ENCODE measurements around the gene VPS16. TPM values are rescaled to one million over a fixed set of nuclear protein-coding genes. Genes with fewer than 3 reads are reported as not detected.
"Not testable (repeated sequence)": the region's sequence is repeated elsewhere in the genome, so short reads cannot be mapped to it uniquely, and the experiment has no call there.

The VPS16 gene
- total RNA-seq, 4 donors from 2014 or later, result 29.2 to 42.2 (median 36.7) TPM

DNA sequence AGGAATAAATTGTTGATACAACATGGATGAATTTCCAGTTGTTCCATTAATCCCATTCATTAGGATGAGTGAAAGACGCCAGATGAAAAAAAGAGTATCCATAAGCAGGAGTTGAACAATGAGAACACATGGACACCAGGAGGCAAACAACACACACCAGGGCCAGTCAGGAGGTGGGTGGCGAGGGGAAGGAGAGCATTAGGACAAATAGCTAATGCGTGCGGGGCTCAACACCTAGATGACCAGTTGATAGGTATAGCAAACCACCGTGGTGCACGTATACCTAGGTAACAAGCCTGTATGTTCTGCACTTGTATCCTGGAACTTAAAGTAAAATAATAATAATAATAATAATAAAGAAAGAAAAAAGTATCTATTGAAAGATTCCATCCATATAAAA, 11.2 kb upstream of the VPS16 start:
- in situ Hi-C loops (cut with MboI; ENCODE audit: low pct_ligation_motif_present in 1 of 4, low pct_unique_long_range_greater_than_20kb in 1 of 4, low sequenced_read_pairs in 3 of 4), result no loop called here
- 40 to 80% methylated on average over 1 to 6 of the region's 6 CpGs for WGBS, 2 donors (ENCODE audit: low coverage in 1 of 2)
- Histone ChIP-seq H3K9me3 (no peaks in the 10 kb centered on the region), H3K4me1 (no peaks in the 10 kb centered on the region), H3K27me3 (peaks cover 52% of the 10 kb centered on the region), H3K4me3 (no peak overlapping the region), H3K36me3 (no peaks in the 10 kb centered on the region), H3K27ac (no peak overlapping the region)
- intact Hi-C loops (cut with DNase I; ENCODE audit: low total_unique reads), result no loop called here
- TF ChIP-seq EP300 (IDR thresholded peaks at IDR 0.05; ENCODE audit: low read depth) (no peak), POLR2AphosphoS5 (IDR thresholded peaks at IDR 0.05) (no peak), POLR2A (IDR thresholded peaks at IDR 0.05) (no peak)
- TF ChIP-seq, protein P1, sequence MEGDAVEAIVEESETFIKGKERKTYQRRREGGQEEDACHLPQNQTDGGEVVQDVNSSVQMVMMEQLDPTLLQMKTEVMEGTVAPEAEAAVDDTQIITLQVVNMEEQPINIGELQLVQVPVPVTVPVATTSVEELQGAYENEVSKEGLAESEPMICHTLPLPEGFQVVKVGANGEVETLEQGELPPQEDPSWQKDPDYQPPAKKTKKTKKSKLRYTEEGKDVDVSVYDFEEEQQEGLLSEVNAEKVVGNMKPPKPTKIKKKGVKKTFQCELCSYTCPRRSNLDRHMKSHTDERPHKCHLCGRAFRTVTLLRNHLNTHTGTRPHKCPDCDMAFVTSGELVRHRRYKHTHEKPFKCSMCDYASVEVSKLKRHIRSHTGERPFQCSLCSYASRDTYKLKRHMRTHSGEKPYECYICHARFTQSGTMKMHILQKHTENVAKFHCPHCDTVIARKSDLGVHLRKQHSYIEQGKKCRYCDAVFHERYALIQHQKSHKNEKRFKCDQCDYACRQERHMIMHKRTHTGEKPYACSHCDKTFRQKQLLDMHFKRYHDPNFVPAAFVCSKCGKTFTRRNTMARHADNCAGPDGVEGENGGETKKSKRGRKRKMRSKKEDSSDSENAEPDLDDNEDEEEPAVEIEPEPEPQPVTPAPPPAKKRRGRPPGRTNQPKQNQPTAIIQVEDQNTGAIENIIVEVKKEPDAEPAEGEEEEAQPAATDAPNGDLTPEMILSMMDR (IDR thresholded peaks at IDR 0.05), result no peak
- no peak for DNase-seq

DNA sequence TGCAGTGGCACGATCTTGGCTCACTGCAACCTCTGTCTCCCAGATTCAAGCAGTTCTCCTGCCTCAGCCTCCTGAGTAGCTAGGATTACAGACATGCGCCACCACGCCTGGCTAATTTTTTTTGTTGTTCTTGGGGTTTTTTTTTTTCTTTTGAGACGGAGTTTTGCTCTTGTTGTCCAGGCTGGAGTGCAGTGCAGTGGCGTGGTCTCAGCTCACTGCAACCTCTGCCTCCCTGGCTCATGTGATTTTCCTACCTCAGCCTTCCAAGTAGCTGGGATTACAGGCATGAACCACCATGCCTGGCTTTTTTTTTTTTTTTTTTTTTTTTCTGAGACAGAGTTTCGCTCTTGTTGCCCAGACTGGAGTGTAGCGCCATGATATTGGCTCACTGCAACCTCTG, 9.3 kb upstream of the VPS16 start:
- in situ Hi-C loops (cut with MboI; ENCODE audit: low pct_ligation_motif_present in 1 of 4, low pct_unique_long_range_greater_than_20kb in 1 of 4, low sequenced_read_pairs in 3 of 4), result not testable (repeated sequence)

DNA sequence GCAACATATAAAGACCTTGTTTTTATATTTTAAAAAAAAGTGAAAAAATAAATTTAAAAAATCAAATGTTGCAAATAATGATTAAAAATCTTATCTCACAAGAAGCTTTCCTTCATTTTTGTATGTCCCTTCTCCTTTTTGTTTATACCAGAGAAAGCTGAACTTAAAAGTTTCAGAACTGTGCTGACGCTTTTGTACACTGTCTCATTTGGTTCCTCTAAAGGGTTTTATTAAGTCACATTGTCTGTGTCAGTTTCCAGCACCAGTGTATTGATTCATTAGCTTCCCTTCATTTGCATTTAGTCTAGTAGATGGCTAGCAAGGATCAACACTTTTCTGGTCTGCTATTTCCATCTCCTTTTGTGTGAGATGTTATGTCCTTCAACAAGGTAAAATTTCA, 6.8 kb upstream of the VPS16 start:
- Histone ChIP-seq H3K4me1 (no peaks in the 10 kb centered on the region), H3K4me3 (no peak overlapping the region), H3K27me3 (peaks cover 20% of the 10 kb centered on the region), H3K9me3 (no peaks in the 10 kb centered on the region), H3K27ac (no peak overlapping the region), H3K36me3 (no peaks in the 10 kb centered on the region)
- intact Hi-C loops (cut with DNase I; ENCODE audit: low total_unique reads), result no loop called here
- in situ Hi-C loops (cut with MboI; ENCODE audit: low pct_ligation_motif_present in 1 of 4, low pct_unique_long_range_greater_than_20kb in 1 of 4, low sequenced_read_pairs in 3 of 4), result no loop called here
- TF ChIP-seq EP300 (IDR thresholded peaks at IDR 0.05; ENCODE audit: low read depth) (no peak), POLR2AphosphoS5 (IDR thresholded peaks at IDR 0.05) (no peak), POLR2A (IDR thresholded peaks at IDR 0.05) (no peak)
- TF ChIP-seq, protein P1 (IDR thresholded peaks at IDR 0.05), result no peak
- 81 to 83% methylated on average over 1 of the region's 1 CpG for WGBS, 2 donors (ENCODE audit: low coverage in 1 of 2)
- no peak for DNase-seq

More for the DNA sequence above, 9.3 kb upstream of the VPS16 start:
- WGBS, 2 donors (ENCODE audit: low coverage in 1 of 2), result 63 to 73% methylated on average over 4 to 7 of the region's 7 CpGs
- H3K9me3 ChIP-seq; H3K27ac ChIP-seq; DNase-seq; H3K4me3 ChIP-seq; intact Hi-C loops (cut with DNase I; ENCODE audit: low total_unique reads); H3K4me1 ChIP-seq; H3K36me3 ChIP-seq: not testable (repeated sequence)
- H3K27me3 ChIP-seq, result peaks cover 46% of the 10 kb centered on the region

DNA sequence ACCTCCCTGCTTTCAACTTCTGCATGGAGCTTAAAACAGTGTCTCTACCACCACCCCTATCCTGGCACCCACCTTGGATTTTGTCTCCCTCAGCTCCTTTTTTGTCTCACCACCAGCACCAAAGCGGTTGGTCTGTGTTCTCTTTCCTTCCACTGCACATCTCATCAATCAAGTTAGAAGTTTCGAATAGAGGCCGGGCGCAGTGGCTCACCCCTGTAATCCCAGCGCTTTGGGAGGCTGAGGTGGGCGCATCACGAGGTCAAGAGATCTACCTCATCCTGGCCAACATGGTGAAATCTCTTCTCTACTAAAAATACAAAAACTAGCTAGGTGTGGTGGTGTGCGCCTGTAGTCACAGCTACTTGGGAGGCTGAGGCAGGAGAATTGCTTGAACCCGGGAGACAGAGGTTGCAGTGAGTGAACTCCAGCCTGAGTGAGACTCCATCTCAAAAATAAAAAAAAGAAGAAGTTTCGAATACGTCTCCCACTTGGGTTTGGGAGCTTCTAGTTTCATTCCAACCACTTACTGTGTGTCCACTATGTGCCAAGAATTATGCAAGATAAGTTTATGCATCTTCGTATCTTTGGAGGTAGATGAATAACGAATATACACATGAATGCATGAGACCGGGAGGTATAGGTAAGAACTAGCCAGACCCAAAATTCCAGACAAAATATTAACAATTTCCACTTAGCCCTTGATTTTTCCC, 6.0 kb upstream of the VPS16 start:
- no peak for TF ChIP-seq POLR2A (IDR thresholded peaks at IDR 0.05)
- no peak for TF ChIP-seq EP300 (IDR thresholded peaks at IDR 0.05; ENCODE audit: low read depth)
- no peak for TF ChIP-seq POLR2AphosphoS5 (IDR thresholded peaks at IDR 0.05)
- TF ChIP-seq, protein P1 (IDR thresholded peaks at IDR 0.05), result no peak
- H3K4me3 ChIP-seq, result no peak overlapping the region
- intact Hi-C loops (cut with DNase I; ENCODE audit: low total_unique reads), result no loop called here

More for the DNA sequence above, 6.0 kb upstream of the VPS16 start:
- 91 to 93% methylated on average over 9 to 14 of the region's 14 CpGs for WGBS, 2 donors (ENCODE audit: low coverage in 1 of 2)
- H3K27me3 ChIP-seq, result peaks cover 12% of the 10 kb centered on the region
- peaks cover 0 to 2% (median 1%) of the 10 kb centered on the region in 4 donors for H3K4me1 ChIP-seq
- H3K36me3 ChIP-seq, result no peaks in the 10 kb centered on the region
- no peak overlapping the region for H3K27ac ChIP-seq
- no peaks in the 10 kb centered on the region for H3K9me3 ChIP-seq
- DNase-seq, result no peak
- in situ Hi-C loops (cut with MboI; ENCODE audit: low pct_ligation_motif_present in 1 of 4, low pct_unique_long_range_greater_than_20kb in 1 of 4, low sequenced_read_pairs in 3 of 4), result no loop called here

Data from transverse colon (tissue), 4 donors.